ENCODE measurements around the gene GPATCH8. TPM values are rescaled to one million over a fixed set of nuclear protein-coding genes. Genes with fewer than 3 reads are reported as not detected.

GPATCH8 gene
- polyA plus RNA-seq, 3 donors: 8.8 to 15.9 (median 14.9) TPM

GRCh38 chr17:44489581-44489980 lies 13.6 kb downstream of the GPATCH8 start:
- Histone ChIP-seq H3K36me3 (replicated peaks in 1 of 2; ENCODE audit: control insufficient read depth in 1 of 2, insufficient read depth in 2 of 2, low read length in 2 of 2) (peaks cover 0 to 22% of the 10 kb centered on the region in 2 donors), H3K27ac (ENCODE audit: low read depth in 1 of 2, low read length in 2 of 2) (no peak overlapping the region), H2AFZ (ENCODE audit: insufficient read depth, low read depth, low read length, poor library complexity, severe bottlenecking) (no peak overlapping the region), H3K27me3 (ENCODE audit: control insufficient read depth in 2 of 2, insufficient read depth in 2 of 2, low read length in 2 of 2) (no peaks in the 10 kb centered on the region), H3K9ac (ENCODE audit: insufficient read depth, low read length, poor library complexity, severe bottlenecking) (no peak overlapping the region), H3K4me2 (replicated peaks; ENCODE audit: extremely low read depth, low read length, poor library complexity, severe bottlenecking) (no peak overlapping the region), H3K9me3 (replicated peaks in 1 of 2; ENCODE audit: control insufficient read depth in 1 of 2, insufficient read depth in 1 of 2, low read length in 2 of 2) (no peaks in the 10 kb centered on the region), H3K4me1 (ENCODE audit: control insufficient read depth in 1 of 2, insufficient read depth in 2 of 2, low read length in 2 of 2) (no peaks in the 10 kb centered on the region), H4K20me1 (ENCODE audit: insufficient read depth, low read length) (peaks cover 100% of the 10 kb centered on the region), H3K4me3 (replicated peaks in 1 of 3; ENCODE audit: low read depth in 2 of 3, low read length in 3 of 3) (no peak overlapping the region), H3K79me2 (ENCODE audit: insufficient read depth, low read length) (peaks cover 99% of the 10 kb centered on the region)
- intact Hi-C loops (cut with micrococcal nuclease): no loop called here
- peak overlapping the region in 1 of 7 donors; percentile 31 for H3K27ac Mint-ChIP-seq
- H3K9me3 Mint-ChIP-seq: no peaks in the 10 kb centered on the region
- WGBS (ENCODE audit: insufficient coverage): 100% methylated on average over 3 of the region's 6 CpGs
- no peak overlapping the region for H3K4me3 Mint-ChIP-seq
- H3K36me3 Mint-ChIP-seq: peaks cover 15 to 44% of the 10 kb centered on the region in 2 donors
- peaks cover 7% of the 10 kb centered on the region for H3K4me1 Mint-ChIP-seq
- H3K27me3 Mint-ChIP-seq (ENCODE audit: low read depth in 3 of 3): no peaks in the 10 kb centered on the region
- no peak for TF ChIP-seq CTCF (IDR thresholded peaks at IDR 0.05)
- no peak for DNase-seq

GRCh38 chr17:44487170-44487569 lies 16.0 kb downstream of the GPATCH8 start:
- H3K27me3 ChIP-seq (ENCODE audit: control insufficient read depth in 2 of 2, insufficient read depth in 2 of 2, low read length in 2 of 2): no peaks in the 10 kb centered on the region
- peaks cover 87% of the 10 kb centered on the region for H4K20me1 ChIP-seq (ENCODE audit: insufficient read depth, low read length)
- H3K79me2 ChIP-seq (ENCODE audit: insufficient read depth, low read length): peaks cover 89% of the 10 kb centered on the region
- no peak overlapping the region for H3K4me3 ChIP-seq (replicated peaks in 1 of 3; ENCODE audit: low read depth in 2 of 3, low read length in 3 of 3)
- H3K4me2 ChIP-seq (replicated peaks; ENCODE audit: extremely low read depth, low read length, poor library complexity, severe bottlenecking): no peak overlapping the region
- H3K36me3 ChIP-seq (replicated peaks in 1 of 2; ENCODE audit: control insufficient read depth in 1 of 2, insufficient read depth in 2 of 2, low read length in 2 of 2): peaks cover 0 to 22% of the 10 kb centered on the region in 2 donors
- no peaks in the 10 kb centered on the region for H3K9me3 ChIP-seq (replicated peaks in 1 of 2; ENCODE audit: control insufficient read depth in 1 of 2, insufficient read depth in 1 of 2, low read length in 2 of 2)
- Mint-ChIP-seq H3K27ac (no peak overlapping the region), H3K4me3 (no peak overlapping the region), H3K36me3 (peaks cover 15 to 38% of the 10 kb centered on the region in 2 donors), H3K27me3 (ENCODE audit: low read depth in 3 of 3) (peaks cover 0 to under 1% (median 0%) of the 10 kb centered on the region in 3 donors), H3K9me3 (no peaks in the 10 kb centered on the region), H3K4me1 (peaks cover 4% of the 10 kb centered on the region)
- no peak for TF ChIP-seq CTCF (IDR thresholded peaks at IDR 0.05)
- WGBS (ENCODE audit: insufficient coverage): 60% methylated on average over 1 of the region's 2 CpGs
- no peak overlapping the region for H2AFZ ChIP-seq (ENCODE audit: insufficient read depth, low read depth, low read length, poor library complexity, severe bottlenecking)
- no peak for DNase-seq
- H3K9ac ChIP-seq (ENCODE audit: insufficient read depth, low read length, poor library complexity, severe bottlenecking): no peak overlapping the region
- no peaks in the 10 kb centered on the region for H3K4me1 ChIP-seq (ENCODE audit: control insufficient read depth in 1 of 2, insufficient read depth in 2 of 2, low read length in 2 of 2)
- no peak overlapping the region for H3K27ac ChIP-seq (ENCODE audit: low read depth in 1 of 2, low read length in 2 of 2)
- intact Hi-C loops (cut with micrococcal nuclease): no loop called here
